A673 (cell line): ENCODE data around the gene PSMD3. TPM values are rescaled to one million over a fixed set of nuclear protein-coding genes. Genes with fewer than 3 reads are reported as not detected.

Experiments
- BruUV-seq: library from RNA; stranded (reverse); fragments of 400-500 nt; replicated peaks from 2 replicates; lab custom pipeline; 2021; lab: Mats Ljungman, UMichigan
- CTCF ChIA-PET: fragments of 300-600 bp; sonication (Branson Sonifier 250); formaldehyde crosslinking; loops from one replicate; lab custom pipeline; 2022; ENCODE audit warnings: antibody characterized with exemption; lab: Charles Lee
- POLR2A ChIA-PET: fragments of 300-600 bp; sonication (Branson Sonifier 250); formaldehyde crosslinking; loops from one replicate; lab custom pipeline; 2022; ENCODE audit warnings: antibody characterized with exemption; ENCODE audit not compliant: low non-redundant PET; lab: Charles Lee
- DNase-seq: peaks from one replicate; pipeline ENCODE4 v3.0.0-alpha.2; 2015; ENCODE audit warnings: low spot score
- H3K27ac ChIP-seq: fragments of 200-600 bp; sonication (generic); 2 replicates; pipeline ENCODE4 v1.5.1; 2016; ENCODE audit warnings: mixed run types, low read depth, mild to moderate bottlenecking, mixed read lengths, antibody characterized with exemption, low read length; ENCODE audit not compliant: poor library complexity, severe bottlenecking
- H3K27me3 ChIP-seq: fragments of 200-600 bp; sonication (generic); replicated peaks from 2 replicates; pipeline ENCODE4 v1.6.1; 2017; ENCODE audit warnings: mixed run types, low read depth, mild to moderate bottlenecking, mixed read lengths, antibody characterized with exemption, low read length; ENCODE audit not compliant: insufficient read depth, poor library complexity
- H3K36me3 ChIP-seq: fragments of 200-600 bp; sonication (generic); 2 replicates; pipeline ENCODE4 v1.6.1; 2016; ENCODE audit warnings: mixed run types, mild to moderate bottlenecking, mixed read lengths, antibody characterized with exemption, low read length; ENCODE audit not compliant: insufficient read depth, poor library complexity, severe bottlenecking
- H3K4me1 ChIP-seq: fragments of 200-600 bp; sonication (generic); 2 replicates; pipeline ENCODE4 v1.6.1; 2017; ENCODE audit warnings: mixed run types, mild to moderate bottlenecking, mixed read lengths, antibody characterized with exemption, low read length; ENCODE audit not compliant: insufficient read depth, poor library complexity, severe bottlenecking
- H3K4me3 ChIP-seq: fragments of 200-600 bp; sonication (generic); 2 replicates; pipeline ENCODE4 v1.5.1; 2016; ENCODE audit warnings: low read depth, mixed run types, mild to moderate bottlenecking, mixed read lengths, low read length; ENCODE audit not compliant: poor library complexity, severe bottlenecking
- H3K9me3 ChIP-seq: fragments of 200-600 bp; sonication (generic); 2 replicates; pipeline ENCODE4 v1.6.1; 2016; ENCODE audit warnings: mixed run types, low read depth, mild to moderate bottlenecking, mixed read lengths, antibody characterized with exemption, low read length; ENCODE audit not compliant: poor library complexity, severe bottlenecking
- CTCF ChIP-seq: fragments of 300-800, 200-600 bp; sonication (generic); conservative IDR thresholded peaks from 2 replicates; pipeline ENCODE4 v1.5.1; 2017; ENCODE audit warnings: low read depth, mild to moderate bottlenecking, antibody characterized with exemption, low read length, moderate library complexity, mixed read lengths
- EZH2 ChIP-seq: fragments of 200-600 bp; sonication (generic); IDR thresholded peaks from 2 replicates; pipeline ENCODE4 v1.6.1; 2017; ENCODE audit warnings: borderline replicate concordance, low read depth, mild to moderate bottlenecking, mixed read lengths, antibody characterized with exemption, low read length; ENCODE audit not compliant: poor library complexity, severe bottlenecking
- intact Hi-C: fragments of 100-400 bp; cut with micrococcal nuclease; formaldehyde crosslinking; loops from one replicate; pipeline ENCODE4 v1.10.0; 2022; ENCODE audit not compliant: unreplicated experiment
- total RNA-seq: library from RNA; stranded (reverse); gene quantifications from 2 replicates; pipeline ENCODE4 v1.2.3, GENCODE V29; 2021

Gene PSMD3
- total RNA-seq, 1 experiment from 2014 or later: 161 TPM

- DNase-seq: no peak
- Histone ChIP-seq H3K4me1 (no peaks in the 10 kb centered on the region), H3K27ac (no peak overlapping the region), H3K4me3 (no peak overlapping the region), H3K36me3 (peaks cover 43% of the 10 kb centered on the region), H3K9me3 (no peaks in the 10 kb centered on the region), H3K27me3 (no peaks in the 10 kb centered on the region)
- BruUV-seq: no TSS peak
- intact Hi-C loops: no loop called here
- ChIA-PET CTCF (no interaction called here), POLR2A (no interaction called here)
- no peak for TF ChIP-seq CTCF
- TF ChIP-seq EZH2: no peak
Observed at GRCh38 chr17:39995438-39995837, 14.8 kb downstream of the PSMD3 start.

GRCh38 chr17:39996162-39996561, 15.6 kb downstream of the PSMD3 start:
- Histone ChIP-seq H3K36me3 (peaks cover 37% of the 10 kb centered on the region), H3K9me3 (no peaks in the 10 kb centered on the region), H3K27me3 (no peaks in the 10 kb centered on the region), H3K4me1 (no peaks in the 10 kb centered on the region), H3K27ac (no peak overlapping the region), H3K4me3 (no peak overlapping the region)
- intact Hi-C loops: no loop called here
- CTCF ChIA-PET: no interaction called here
- BruUV-seq: no TSS peak
- DNase-seq: no peak
- POLR2A ChIA-PET: no interaction called here
- TF ChIP-seq EZH2 (no peak), CTCF (no peak)

- POLR2A ChIA-PET: no interaction called here
Observed at GRCh38 chr17:39996800-39997199, 16.2 kb downstream of the PSMD3 start.

More at GRCh38 chr17:39996800-39997199, 16.2 kb downstream of the PSMD3 start:
- H3K27me3 ChIP-seq: no peaks in the 10 kb centered on the region
- no peak for DNase-seq
- TF ChIP-seq EZH2 (no peak), CTCF (no peak)
- CTCF ChIA-PET: no interaction called here
- BruUV-seq: no TSS peak
- no peak overlapping the region for H3K4me3 ChIP-seq
- intact Hi-C loops: no loop called here
- no peak overlapping the region for H3K27ac ChIP-seq
- H3K4me1 ChIP-seq: no peaks in the 10 kb centered on the region
- H3K36me3 ChIP-seq: peaks cover 37% of the 10 kb centered on the region
- no peaks in the 10 kb centered on the region for H3K9me3 ChIP-seq
